ENCODE data around the gene CALY. TPM values are rescaled to one million over a fixed set of nuclear protein-coding genes. Genes with fewer than 3 reads are reported as not detected.

CALY gene
- total RNA-seq, 1 donor from 2014 or later: not detected

DNA sequence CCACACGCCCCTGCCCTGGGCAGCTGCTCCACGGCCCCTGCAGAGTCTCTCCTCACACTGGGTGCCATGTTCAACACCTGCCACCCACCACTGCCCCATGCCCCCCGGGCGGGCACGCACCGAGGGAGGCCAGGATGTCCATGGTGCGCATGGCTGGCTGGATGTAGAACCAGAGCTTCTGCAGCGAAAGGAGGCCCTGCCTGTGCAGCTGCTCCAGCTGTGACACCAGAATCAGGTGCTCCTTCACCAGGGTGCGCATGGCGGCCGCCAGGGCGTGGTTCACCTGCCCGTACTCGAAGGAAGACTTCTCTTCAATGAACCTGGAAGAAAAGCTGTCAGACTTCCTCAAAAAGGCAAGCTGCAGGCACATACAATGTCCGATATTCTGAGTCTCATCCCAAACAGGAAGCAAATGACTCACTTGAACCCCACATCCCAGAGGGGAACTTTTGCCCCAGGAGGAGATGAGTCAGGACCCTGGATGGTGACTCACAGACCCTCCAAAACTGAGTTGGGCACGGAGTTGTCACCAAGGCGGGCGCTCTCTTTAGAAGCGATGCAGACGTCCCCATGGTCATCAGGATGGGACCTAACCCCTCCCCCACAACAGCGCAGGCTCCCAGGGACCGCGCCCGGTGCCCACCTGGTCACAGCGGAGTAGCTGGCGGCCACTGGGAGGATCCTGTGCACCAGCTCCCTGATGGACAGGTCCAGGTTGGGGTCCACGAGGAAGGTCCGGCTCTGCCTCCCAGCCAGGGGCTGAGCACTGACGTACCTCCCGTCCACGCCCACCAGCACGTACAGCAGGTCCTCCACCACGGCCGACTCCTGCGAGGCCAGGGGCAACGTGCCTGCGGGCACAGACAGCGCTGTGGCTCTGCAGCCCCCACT, 43.5 kb downstream of the CALY start:
- TF ChIP-seq, protein P1, sequence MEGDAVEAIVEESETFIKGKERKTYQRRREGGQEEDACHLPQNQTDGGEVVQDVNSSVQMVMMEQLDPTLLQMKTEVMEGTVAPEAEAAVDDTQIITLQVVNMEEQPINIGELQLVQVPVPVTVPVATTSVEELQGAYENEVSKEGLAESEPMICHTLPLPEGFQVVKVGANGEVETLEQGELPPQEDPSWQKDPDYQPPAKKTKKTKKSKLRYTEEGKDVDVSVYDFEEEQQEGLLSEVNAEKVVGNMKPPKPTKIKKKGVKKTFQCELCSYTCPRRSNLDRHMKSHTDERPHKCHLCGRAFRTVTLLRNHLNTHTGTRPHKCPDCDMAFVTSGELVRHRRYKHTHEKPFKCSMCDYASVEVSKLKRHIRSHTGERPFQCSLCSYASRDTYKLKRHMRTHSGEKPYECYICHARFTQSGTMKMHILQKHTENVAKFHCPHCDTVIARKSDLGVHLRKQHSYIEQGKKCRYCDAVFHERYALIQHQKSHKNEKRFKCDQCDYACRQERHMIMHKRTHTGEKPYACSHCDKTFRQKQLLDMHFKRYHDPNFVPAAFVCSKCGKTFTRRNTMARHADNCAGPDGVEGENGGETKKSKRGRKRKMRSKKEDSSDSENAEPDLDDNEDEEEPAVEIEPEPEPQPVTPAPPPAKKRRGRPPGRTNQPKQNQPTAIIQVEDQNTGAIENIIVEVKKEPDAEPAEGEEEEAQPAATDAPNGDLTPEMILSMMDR (IDR thresholded peaks at IDR 0.05; ENCODE audit: borderline replicate concordance): no peak
- Histone ChIP-seq H3K27ac (replicated peaks) (no peak overlapping the region), H3K4me3 (no peak overlapping the region), H3K9me3 (replicated peaks) (no peaks in the 10 kb centered on the region), H3K4me1 (no peaks in the 10 kb centered on the region), H3K36me3 (peaks cover 88% of the 10 kb centered on the region), H3K27me3 (ENCODE audit: low read depth) (no peaks in the 10 kb centered on the region)
- DNase-seq: no peak
- intact Hi-C loops (cut with micrococcal nuclease): no loop called here

DNA sequence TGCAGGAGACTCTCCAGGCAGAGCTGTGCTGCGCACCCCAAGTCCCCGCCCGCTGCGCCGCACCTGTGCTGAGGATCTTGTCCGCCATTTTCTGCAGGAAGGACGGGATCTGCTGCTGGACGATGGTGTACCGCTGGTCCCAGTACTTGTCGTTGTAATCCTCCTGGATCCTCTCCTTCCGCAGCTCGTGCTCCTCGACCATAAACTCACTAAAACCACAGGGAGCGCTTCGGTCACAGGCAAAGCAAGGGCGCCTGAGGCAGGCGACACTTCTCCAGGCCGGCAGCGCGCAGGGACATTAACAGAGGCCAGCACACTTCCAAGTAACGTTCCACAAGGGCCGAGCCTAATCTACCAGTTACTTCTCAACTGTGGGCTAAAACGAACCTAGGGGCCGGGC, 46.9 kb downstream of the CALY start:
- intact Hi-C loops (cut with micrococcal nuclease): no loop called here
- no peaks in the 10 kb centered on the region for H3K9me3 ChIP-seq (replicated peaks)
- no peak overlapping the region for H3K4me3 ChIP-seq
- H3K36me3 ChIP-seq: peaks cover 87% of the 10 kb centered on the region
- H3K4me1 ChIP-seq: no peaks in the 10 kb centered on the region
- TF ChIP-seq, protein P1 (IDR thresholded peaks at IDR 0.05; ENCODE audit: borderline replicate concordance): no peak
- no peaks in the 10 kb centered on the region for H3K27me3 ChIP-seq (ENCODE audit: low read depth)
- no peak for DNase-seq
- H3K27ac ChIP-seq (replicated peaks): no peak overlapping the region

DNA sequence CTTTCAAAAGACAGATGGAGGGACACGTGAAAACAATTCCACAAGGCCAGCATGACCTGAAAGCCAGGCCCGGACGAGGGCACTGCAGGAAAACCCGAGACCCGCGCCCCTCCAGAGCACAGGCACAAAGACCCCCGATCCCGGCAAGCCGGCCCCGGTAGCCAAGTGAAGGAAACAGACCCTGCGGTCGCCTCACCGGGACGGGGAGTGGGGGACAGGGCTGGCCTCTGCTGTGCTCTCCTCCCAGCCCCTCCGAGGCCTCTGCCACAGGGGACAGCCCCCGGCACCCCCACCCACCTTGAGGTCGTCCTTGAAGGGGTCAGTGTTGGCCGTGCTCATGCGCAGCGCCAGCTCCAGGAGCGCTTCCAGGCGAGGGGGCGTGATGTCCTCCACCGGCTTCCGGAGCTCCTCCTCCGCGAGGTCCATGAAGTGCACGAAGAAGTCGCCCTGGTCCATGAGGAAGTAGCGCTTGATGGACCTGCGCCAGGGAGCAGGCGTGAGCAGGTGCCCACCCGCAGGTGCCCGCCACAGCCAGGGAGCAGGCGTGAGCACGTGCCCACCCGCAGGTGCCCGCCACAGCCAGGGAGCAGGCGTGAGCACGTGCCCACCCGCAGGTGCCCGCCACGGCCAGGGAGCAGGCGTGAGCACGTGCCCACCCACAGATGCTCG, 48.7 kb downstream of the CALY start:
- intact Hi-C loops (cut with micrococcal nuclease): no loop called here
- Histone ChIP-seq H3K4me3 (no peak overlapping the region), H3K27me3 (ENCODE audit: low read depth) (no peaks in the 10 kb centered on the region), H3K9me3 (replicated peaks) (no peaks in the 10 kb centered on the region), H3K36me3 (peaks cover 87% of the 10 kb centered on the region), H3K27ac (replicated peaks) (no peak overlapping the region), H3K4me1 (no peaks in the 10 kb centered on the region)
- DNase-seq: no peak
- TF ChIP-seq, protein P1 (IDR thresholded peaks at IDR 0.05; ENCODE audit: borderline replicate concordance): no peak

DNA sequence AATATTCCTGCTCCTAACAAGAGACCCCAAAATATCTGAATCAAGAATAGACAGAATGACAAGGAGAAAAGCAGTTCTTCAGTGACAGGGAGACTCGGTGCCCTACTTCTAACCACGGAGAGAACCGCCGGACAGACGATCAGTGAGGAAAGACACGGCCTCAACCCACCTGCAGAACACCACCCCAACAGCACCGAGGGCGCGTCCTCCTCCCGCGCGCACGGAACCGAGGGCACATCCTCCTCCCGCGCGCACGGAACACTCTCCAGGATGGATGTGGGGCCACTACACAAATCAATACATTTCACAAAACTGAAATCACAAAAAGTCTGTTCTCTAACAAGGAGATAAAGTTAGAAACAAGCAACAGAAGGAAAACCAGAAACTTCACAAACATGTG, 50.3 kb downstream of the CALY start:
- no peaks in the 10 kb centered on the region for H3K27me3 ChIP-seq (ENCODE audit: low read depth)
- H3K9me3 ChIP-seq (replicated peaks): no peaks in the 10 kb centered on the region
- H3K36me3 ChIP-seq: peaks cover 96% of the 10 kb centered on the region
- H3K4me3 ChIP-seq: no peak overlapping the region
- TF ChIP-seq, protein P1 (IDR thresholded peaks at IDR 0.05; ENCODE audit: borderline replicate concordance): no peak
- no peak overlapping the region for H3K27ac ChIP-seq (replicated peaks)
- H3K4me1 ChIP-seq: no peaks in the 10 kb centered on the region
- no peak for DNase-seq
- intact Hi-C loops (cut with micrococcal nuclease): no loop called here

DNA sequence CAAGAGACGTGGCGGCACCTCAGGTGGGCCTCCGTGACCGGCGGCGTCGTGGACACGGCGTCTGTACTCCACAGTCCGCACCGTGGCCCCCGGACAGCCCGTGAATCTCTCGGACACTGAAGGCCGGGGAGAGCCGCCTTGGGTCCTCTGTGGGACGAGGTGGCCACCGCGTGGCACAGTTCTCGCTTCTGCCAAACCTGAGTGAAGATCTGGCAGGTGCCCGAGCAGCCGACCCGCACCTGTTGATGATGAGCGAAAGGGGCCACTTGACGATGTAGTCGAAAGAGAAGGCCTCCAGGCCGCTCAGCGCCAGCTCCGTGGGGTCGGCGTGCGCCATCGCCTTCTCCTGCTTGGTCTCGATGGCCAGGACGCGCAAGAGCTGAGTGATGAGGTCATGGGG, 51.5 kb downstream of the CALY start:
- intact Hi-C loops (cut with micrococcal nuclease): no loop called here
- Histone ChIP-seq H3K9me3 (replicated peaks) (no peaks in the 10 kb centered on the region), H3K4me3 (no peak overlapping the region), H3K27ac (replicated peaks) (no peak overlapping the region), H3K4me1 (no peaks in the 10 kb centered on the region), H3K27me3 (ENCODE audit: low read depth) (no peaks in the 10 kb centered on the region), H3K36me3 (peaks cover 97% of the 10 kb centered on the region)
- no peak for DNase-seq
- TF ChIP-seq, protein P1 (IDR thresholded peaks at IDR 0.05; ENCODE audit: borderline replicate concordance): no peak

Data from left ventricle myocardium inferior (tissue), 1 donor.